ENCODE results near the gene APBA2.
"Not testable (repeated sequence)": the region's sequence is repeated elsewhere in the genome, so short reads cannot be mapped to it uniquely, and the experiment has no call there.

Gene APBA2

GRCh38 chr15:29014493-29014892, 128.7 kb downstream of the APBA2 start:
- DNase-seq = no peak

DNA sequence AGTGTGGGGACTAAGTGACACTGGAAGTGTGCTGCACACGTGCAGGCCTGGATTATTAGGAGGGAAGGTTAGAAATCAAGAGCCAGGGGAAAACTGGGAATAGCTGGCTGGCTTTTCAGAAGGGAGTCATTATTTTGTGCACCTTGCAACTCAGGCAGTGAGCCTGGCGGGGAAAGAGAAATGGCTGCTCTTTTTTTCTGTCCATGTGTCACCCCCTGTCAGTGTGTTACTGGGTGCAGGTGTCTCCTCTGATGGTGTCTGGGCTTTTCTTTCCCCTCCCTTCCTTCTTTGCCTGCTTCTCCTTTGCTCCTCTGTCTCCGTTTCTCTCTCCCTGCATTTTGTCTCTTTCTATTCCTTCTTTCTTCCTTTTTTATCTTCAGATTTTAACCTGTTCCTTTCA, 130.7 kb downstream of the APBA2 start:
- DNase-seq = no peak

GRCh38 chr15:29018120-29018805, 132.5 kb downstream of the APBA2 start:
- no peak for DNase-seq

- DNase-seq = no peak
These were observed 133.5 kb downstream of the APBA2 start for GRCh38 chr15:29018995-29019976.

DNA sequence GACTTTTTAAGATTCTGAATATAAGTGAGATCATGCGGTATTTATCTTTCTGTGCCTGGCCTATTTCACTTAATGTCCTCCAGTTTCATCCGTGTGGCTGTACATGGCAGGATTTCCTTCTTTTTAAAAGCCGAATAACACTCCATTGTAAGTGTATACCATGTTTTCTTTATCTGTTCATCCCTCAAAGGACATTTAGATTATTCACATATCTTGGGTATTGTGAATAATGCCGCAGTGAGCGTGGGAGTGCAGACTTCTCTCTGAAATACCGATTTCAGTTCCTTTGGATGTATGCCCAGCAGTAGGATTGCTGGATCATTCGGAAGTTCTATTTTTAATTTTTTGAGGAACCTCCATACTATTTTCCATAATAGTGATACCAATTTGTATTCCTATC, 136.1 kb downstream of the APBA2 start:
- DNase-seq = no peak

- DNase-seq = no peak
These were observed 138.9 kb downstream of the APBA2 start for GRCh38 chr15:29024662-29025061.

DNA sequence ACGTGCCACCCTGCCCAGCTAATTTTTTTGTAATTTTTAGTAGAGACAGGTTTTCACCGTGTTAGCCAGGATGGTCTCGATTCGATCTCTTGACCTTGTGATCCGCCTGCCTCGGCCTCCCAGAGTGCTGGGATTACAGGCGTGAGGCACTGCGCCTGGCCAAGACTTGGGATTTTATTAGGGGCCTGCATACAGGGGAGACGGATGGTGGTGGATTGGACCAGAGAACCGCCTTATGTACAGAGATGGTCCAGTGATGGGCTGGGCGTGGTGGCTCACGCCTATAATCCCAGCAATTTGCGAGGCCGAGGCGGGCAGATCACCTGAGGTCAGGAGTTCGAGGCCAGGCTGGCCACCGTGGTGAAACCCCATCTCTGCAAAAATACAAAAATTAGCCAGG, 139.6 kb downstream of the APBA2 start:
- not testable (repeated sequence) for DNase-seq

GRCh38 chr15:29028158-29028557, 142.4 kb downstream of the APBA2 start:
- DNase-seq = not testable (repeated sequence)

- no peak for DNase-seq
These were observed 143.9 kb downstream of the APBA2 start for GRCh38 chr15:29029651-29030195.

DNA sequence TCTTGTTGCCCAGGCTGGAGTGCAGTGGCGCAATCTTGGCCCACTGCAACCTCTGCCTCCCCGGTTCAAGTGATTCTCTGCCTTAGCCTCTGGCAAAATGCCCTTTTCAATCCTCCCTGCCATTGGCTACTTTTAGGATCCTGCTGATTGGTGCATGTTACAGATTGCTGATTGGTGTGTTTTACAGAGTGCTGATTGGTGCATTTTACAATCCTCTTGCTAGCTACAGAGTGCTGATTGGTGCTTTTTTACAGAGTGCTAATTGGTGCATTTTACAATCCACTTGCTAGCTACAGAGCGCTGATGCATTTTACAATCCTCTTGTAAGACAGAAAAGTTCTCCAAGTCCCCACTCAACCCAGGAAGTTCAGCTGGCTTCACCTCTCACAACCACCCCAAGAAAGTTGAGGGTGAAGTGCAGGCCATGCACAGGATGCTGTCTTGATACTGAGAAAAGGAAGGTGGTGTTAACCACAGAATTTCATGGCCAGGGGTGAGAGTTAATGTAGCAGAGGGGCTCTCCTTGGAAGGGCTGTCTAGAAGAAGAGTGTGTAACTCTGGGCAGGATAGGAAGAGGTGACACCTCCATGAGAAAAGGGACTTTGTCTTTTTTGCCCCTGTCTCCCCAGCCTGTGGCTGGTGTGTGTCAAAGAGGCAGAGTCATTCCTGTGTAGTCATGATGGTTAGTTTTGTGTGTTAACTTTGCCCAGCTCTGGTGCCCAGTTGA, 145.9 kb downstream of the APBA2 start:
- no peak for DNase-seq

DNA sequence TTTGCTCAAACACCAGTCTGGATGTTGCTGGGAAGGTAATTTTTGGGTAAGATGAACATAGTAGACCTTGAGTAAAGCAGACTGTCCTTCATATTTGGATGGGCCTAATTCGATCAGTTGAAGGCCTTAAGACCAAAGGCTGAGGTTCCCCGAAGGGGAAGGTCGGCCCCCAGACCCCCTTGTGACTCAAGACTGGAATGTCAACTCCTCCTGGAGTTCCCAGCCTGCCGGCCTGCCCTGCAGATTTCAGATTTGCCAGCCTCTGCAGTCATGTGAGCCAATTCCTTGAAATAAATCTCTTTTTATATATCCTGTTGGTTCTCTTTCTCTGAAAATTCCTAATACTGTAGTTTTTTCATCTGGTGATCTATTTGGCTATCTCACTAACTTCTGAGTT, 146.5 kb downstream of the APBA2 start:
- DNase-seq = no peak

GRCh38 chr15:29032751-29033150, 147.0 kb downstream of the APBA2 start:
- DNase-seq = no peak

DNA sequence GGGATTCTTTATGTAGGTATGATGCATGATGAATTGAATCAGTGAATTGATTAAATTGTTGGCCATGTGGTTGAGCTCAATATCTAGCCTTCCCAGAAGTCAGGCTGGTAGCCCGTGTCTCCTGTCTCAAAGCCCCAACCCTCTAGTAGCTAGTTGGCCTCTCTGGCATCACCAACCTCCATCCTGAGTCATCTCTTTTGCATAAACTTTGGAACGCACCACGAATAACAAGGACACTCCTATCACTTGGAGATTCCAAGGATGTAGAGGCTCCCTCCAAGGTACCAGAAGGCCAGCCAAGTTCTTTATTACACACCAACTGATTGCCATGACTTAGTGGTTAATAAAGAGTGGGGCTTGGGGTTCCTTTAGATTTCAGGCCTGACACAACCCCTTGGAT, 148.4 kb downstream of the APBA2 start:
- DNase-seq = no peak

DNA sequence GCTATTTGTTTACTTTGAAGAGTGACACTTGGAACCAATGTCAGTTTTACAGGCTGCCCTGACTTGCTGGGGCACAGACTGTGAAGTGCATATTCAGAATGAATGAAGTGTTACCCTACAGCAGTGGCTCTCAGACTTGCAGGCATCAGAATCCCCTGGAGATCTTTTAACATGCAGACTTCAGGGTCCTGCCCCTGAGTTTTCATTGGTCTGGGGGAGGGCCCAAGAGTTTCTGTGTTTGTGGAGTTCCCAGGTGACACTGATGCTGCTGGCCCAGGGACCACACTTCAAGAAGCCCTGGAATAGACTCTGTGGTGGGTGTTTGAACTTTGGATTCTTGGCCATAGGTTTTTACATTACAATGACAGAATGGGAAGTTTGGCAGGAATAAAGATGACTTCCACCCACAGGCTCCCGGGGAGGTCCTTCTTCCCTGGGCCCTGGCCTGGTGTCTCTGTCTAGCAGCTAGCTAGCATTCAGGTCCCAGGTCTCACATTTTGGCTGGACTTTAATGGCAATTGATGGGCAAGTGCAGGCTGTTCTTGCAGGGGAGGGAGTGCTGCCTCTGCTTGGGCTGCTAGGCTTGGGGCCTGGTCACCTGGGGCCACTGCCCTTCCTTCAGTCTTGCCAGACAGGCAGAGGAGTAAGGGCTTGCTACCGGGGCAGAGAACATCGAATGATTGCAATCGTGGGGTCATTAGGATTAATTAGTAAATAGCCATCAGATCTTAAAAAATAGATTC, 149.0 kb downstream of the APBA2 start:
- no peak for DNase-seq

- DNase-seq = no peak
These were observed 149.8 kb downstream of the APBA2 start for GRCh38 chr15:29035336-29036285.

GRCh38 chr15:29037997-29038705, 152.4 kb downstream of the APBA2 start:
- DNase-seq = peak in 1 of 2 experiments; percentile 16

- DNase-seq = peak; percentile 40 to 48
These were observed 153.9 kb downstream of the APBA2 start for GRCh38 chr15:29039466-29040369.

DNA sequence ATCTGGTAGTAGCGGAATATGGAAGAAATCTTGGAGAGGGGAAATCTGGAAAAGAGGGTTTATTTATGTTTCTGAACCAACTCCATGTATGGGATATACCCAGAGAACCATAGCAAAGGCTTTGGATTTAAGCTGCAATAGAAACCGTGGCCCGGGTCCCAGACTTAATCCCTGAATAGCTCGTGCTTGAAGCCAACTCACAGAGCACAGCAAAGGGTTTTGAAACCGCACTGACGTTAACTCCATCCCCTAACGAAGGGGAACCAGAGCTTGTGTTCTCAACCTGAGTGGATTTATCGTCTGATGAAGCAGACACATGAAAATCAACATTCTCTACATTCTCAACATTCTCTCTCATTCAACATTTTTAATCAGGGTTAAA, 154.6 kb downstream of the APBA2 start:
- peak in 1 of 2 experiments; percentile 13 for DNase-seq
